Fibroblast of lung (primary cell): ENCODE measurements around the gene THAP11. TPM values are rescaled to one million over a fixed set of nuclear protein-coding genes. Genes with fewer than 3 reads are reported as not detected.

Experiments used
- DNase-seq, 2 donors: peaks; one replicate each; pipeline versions ENCODE4 v3.0.0 to v3.0.0-alpha.2; 2010; ENCODE audit warnings: low read depth in 2 of 2
- H2AFZ ChIP-seq: 2 replicates; pipeline ENCODE4 v1.5.1; 2012; ENCODE audit warnings: low read length, control low read depth, inconsistent platforms
- H3K27ac ChIP-seq: 2 replicates; pipeline ENCODE4 v1.5.1; 2011; ENCODE audit warnings: low read length, control low read depth; ENCODE audit not compliant: insufficient read depth
- H3K27me3 ChIP-seq: 2 replicates; pipeline ENCODE4 v1.5.1; 2011; ENCODE audit warnings: mild to moderate bottlenecking, low read length; ENCODE audit not compliant: control insufficient read depth, insufficient read depth
- H3K36me3 ChIP-seq: 2 replicates; pipeline ENCODE4 v1.5.1; 2011; ENCODE audit warnings: low read length; ENCODE audit not compliant: control insufficient read depth, insufficient read depth
- H3K4me1 ChIP-seq: 2 replicates; pipeline ENCODE4 v1.5.1; 2011; ENCODE audit warnings: low read length; ENCODE audit not compliant: control insufficient read depth, insufficient read depth; ENCODE audit errors: extremely low read depth
- H3K4me2 ChIP-seq: 2 replicates; pipeline ENCODE4 v1.5.1; 2011; ENCODE audit warnings: low read length, control low read depth; ENCODE audit not compliant: insufficient read depth; ENCODE audit errors: extremely low read depth
- H3K4me3 ChIP-seq, 4 experiments: fragments of 200-600 bp in 1 of 4; sonication (generic) in 1 of 4; replicated peaks in 1 of 4; 2 replicates each; pipeline ENCODE4 v1.5.1; 2011 to 2016; ENCODE audit warnings: low read length in 4 of 4, low read depth in 3 of 4, mild to moderate bottlenecking in 3 of 4, control low read depth in 2 of 4, inconsistent platforms in 1 of 4, mixed read lengths in 1 of 4; ENCODE audit not compliant: insufficient read depth in 1 of 4; ENCODE audit errors: control extremely low read depth in 1 of 4
- H3K79me2 ChIP-seq: 2 replicates; pipeline ENCODE4 v1.5.1; 2012; ENCODE audit warnings: mild to moderate bottlenecking, low read length, inconsistent platforms; ENCODE audit not compliant: control insufficient read depth, insufficient read depth
- H3K9ac ChIP-seq: 2 replicates; pipeline ENCODE4 v1.5.1; 2011; ENCODE audit warnings: mild to moderate bottlenecking, low read length, control low read depth; ENCODE audit not compliant: insufficient read depth
- H3K9me3 ChIP-seq: 2 replicates; pipeline ENCODE4 v1.5.1; 2012; ENCODE audit warnings: low read depth, low read length; ENCODE audit not compliant: control insufficient read depth, insufficient read depth
- H4K20me1 ChIP-seq: 2 replicates; pipeline ENCODE4 v1.5.1; 2011; ENCODE audit warnings: low read length; ENCODE audit not compliant: control insufficient read depth, insufficient read depth; ENCODE audit errors: extremely low read depth
- CTCF ChIP-seq, 2 donors: IDR thresholded peaks in 1 of 2; conservative IDR thresholded peaks in 1 of 2; 1 replicate in 1 of 2; 2 replicates in 1 of 2; pipeline ENCODE4 v1.5.1; 2011 to 2012; ENCODE audit warnings: low read length in 2 of 2, control low read depth in 1 of 2, inconsistent platforms in 1 of 2, low read depth in 1 of 2, mild to moderate bottlenecking in 1 of 2
- EZH2 ChIP-seq: IDR thresholded peaks from 2 replicates; pipeline ENCODE4 v1.5.1; 2012; ENCODE audit warnings: low read length, control low read depth, mild to moderate bottlenecking; ENCODE audit errors: missing control alignments
- polyA plus RNA-seq, 2 donors: library from polyadenylated mRNA; depleted of rRNA in 1 of 2; stranded (reverse) in 1 of 2; unstranded in 1 of 2; fragments of >200 nt; gene quantifications; 2 replicates each; pipeline ENCODE4 v1.2.1, GENCODE V29; 2011 to 2012; ENCODE audit warnings: missing spikeins in 1 of 2
- total RNA-seq: library from RNA; depleted of rRNA; stranded (reverse); fragments of >200 nt; gene quantifications from 2 replicates; pipeline ENCODE4 v1.2.1, GENCODE V29; 2014

THAP11 gene
- total and polyA plus RNA-seq, 2 donors (not counting 1 experiment from before 2014, with no cell fraction given), result 16.0 to 37.7 TPM

GRCh38 chr16:67807148-67807682 lies 34.9 kb upstream of the THAP11 start:
- Histone ChIP-seq H3K4me3 (peak overlapping the region; percentile 63 to 99 (median 76)), H4K20me1 (no peaks in the 10 kb centered on the region), H3K36me3 (peaks cover 2% of the 10 kb centered on the region), H3K9me3 (no peaks in the 10 kb centered on the region), H2AFZ (peak overlapping the region; percentile 99), H3K4me2 (peak overlapping the region; percentile 93), H3K4me1 (peaks cover 6% of the 10 kb centered on the region), H3K9ac (peak overlapping the region; percentile 58), H3K27ac (peak overlapping the region; percentile 44), H3K79me2 (peaks cover 20% of the 10 kb centered on the region), H3K27me3 (no peaks in the 10 kb centered on the region)
- no peak for TF ChIP-seq EZH2
- TF ChIP-seq CTCF (conservative IDR thresholded peaks at IDR 0.05 in 1 of 2, IDR thresholded peaks at IDR 0.05 in 1 of 2; ENCODE audit: low read depth in 1 of 2, low read length in 2 of 2), result peak in 1 of 2 donors; percentile 10
- no peak for DNase-seq

GRCh38 chr16:67811899-67812298 lies 30.2 kb upstream of the THAP11 start:
- Histone ChIP-seq H3K4me3 (no peak overlapping the region), H3K79me2 (no peaks in the 10 kb centered on the region), H3K27me3 (no peaks in the 10 kb centered on the region), H3K4me2 (no peak overlapping the region), H3K36me3 (no peaks in the 10 kb centered on the region), H3K4me1 (no peaks in the 10 kb centered on the region), H3K9me3 (no peaks in the 10 kb centered on the region), H3K27ac (no peak overlapping the region), H4K20me1 (no peaks in the 10 kb centered on the region), H3K9ac (no peak overlapping the region), H2AFZ (no peak overlapping the region)
- DNase-seq, result no peak
- TF ChIP-seq EZH2, result no peak
- TF ChIP-seq CTCF (conservative IDR thresholded peaks at IDR 0.05 in 1 of 2, IDR thresholded peaks at IDR 0.05 in 1 of 2; ENCODE audit: low read depth in 1 of 2, low read length in 2 of 2), result no peak

DNA sequence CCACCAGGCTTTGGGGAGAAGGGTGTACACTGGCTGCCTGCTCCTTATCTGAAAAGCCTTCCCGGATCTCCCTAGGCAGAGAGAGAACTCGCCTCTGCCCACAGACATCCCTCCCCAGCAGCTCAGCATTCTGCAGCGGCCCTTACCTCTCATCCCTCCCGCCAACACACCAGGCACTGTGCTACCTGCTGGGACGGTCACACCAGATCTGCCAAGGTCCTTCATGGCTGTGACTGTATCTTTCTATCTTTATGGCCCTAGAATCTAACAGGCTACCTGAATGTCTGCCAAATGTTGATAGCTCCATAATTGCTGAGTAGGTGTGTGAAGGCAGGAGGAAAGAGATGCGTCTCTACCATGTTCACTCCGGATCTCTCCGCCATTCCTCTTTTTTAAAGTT lies 27.6 kb upstream of the THAP11 start:
- Histone ChIP-seq H4K20me1 (no peaks in the 10 kb centered on the region), H2AFZ (no peak overlapping the region), H3K27ac (no peak overlapping the region), H3K9me3 (no peaks in the 10 kb centered on the region), H3K36me3 (no peaks in the 10 kb centered on the region), H3K4me2 (no peak overlapping the region), H3K79me2 (no peaks in the 10 kb centered on the region), H3K4me1 (no peaks in the 10 kb centered on the region), H3K9ac (no peak overlapping the region), H3K4me3 (no peak overlapping the region), H3K27me3 (no peaks in the 10 kb centered on the region)
- no peak for DNase-seq
- TF ChIP-seq EZH2 (no peak), CTCF (conservative IDR thresholded peaks at IDR 0.05 in 1 of 2, IDR thresholded peaks at IDR 0.05 in 1 of 2; ENCODE audit: low read depth in 1 of 2, low read length in 2 of 2) (no peak)
